HFFc6 (cell line): ENCODE data around the gene TRPM2. TPM values are rescaled to one million over a fixed set of nuclear protein-coding genes. Genes with fewer than 3 reads are reported as not detected.

Experiments used
- DNase-seq: peaks from one replicate; pipeline ENCODE4 v3.0.0-alpha.2; 2018
- H3K27ac Mint-ChIP-seq: 2 replicates; pipeline ENCODE4 v1.8.0; 2020; ENCODE audit warnings: mild to moderate bottlenecking, mixed read lengths
- H3K27me3 Mint-ChIP-seq: 2 replicates; pipeline ENCODE4 v1.8.0; 2021; ENCODE audit warnings: mild to moderate bottlenecking, moderate library complexity, mixed read lengths; ENCODE audit not compliant: insufficient read depth
- H3K36me3 Mint-ChIP-seq: 2 replicates; pipeline ENCODE4 v1.8.0; 2021; ENCODE audit warnings: low read depth, mixed read lengths
- H3K4me1 Mint-ChIP-seq: 2 replicates; pipeline ENCODE4 v1.8.0; 2020; ENCODE audit warnings: low read depth, mixed read lengths
- H3K4me3 Mint-ChIP-seq: 2 replicates; pipeline ENCODE4 v1.8.0; 2020; ENCODE audit warnings: mild to moderate bottlenecking, moderate library complexity, mixed read lengths
- H3K9me3 Mint-ChIP-seq: 2 replicates; pipeline ENCODE4 v1.8.0; 2020; ENCODE audit warnings: mild to moderate bottlenecking, mixed read lengths
- total RNA-seq, 6 experiments: library from RNA; stranded (reverse); fragmentation: NEBNext Ultra II Directional; extraction: Animal tissue kit (Norgen Biotek cat#: 25700); gene quantifications; 2 replicates in 1 of 6; 3 replicates in 5 of 6; pipeline ENCODE4 v1.2.3, GENCODE V29; 2021
- TF ChIP-seq, protein P1 (sequence below): fragments of 200-600 bp; sonication (generic); IDR thresholded peaks from 2 replicates; pipeline ENCODE4 v1.5.0; 2021; ENCODE audit warnings: antibody characterized with exemption, mild to moderate bottlenecking

TRPM2 gene
- total RNA-seq, 6 experiments from 2014 or later, result 0.09 to 0.31 (median 0.20) TPM; not detected in 2

DNA sequence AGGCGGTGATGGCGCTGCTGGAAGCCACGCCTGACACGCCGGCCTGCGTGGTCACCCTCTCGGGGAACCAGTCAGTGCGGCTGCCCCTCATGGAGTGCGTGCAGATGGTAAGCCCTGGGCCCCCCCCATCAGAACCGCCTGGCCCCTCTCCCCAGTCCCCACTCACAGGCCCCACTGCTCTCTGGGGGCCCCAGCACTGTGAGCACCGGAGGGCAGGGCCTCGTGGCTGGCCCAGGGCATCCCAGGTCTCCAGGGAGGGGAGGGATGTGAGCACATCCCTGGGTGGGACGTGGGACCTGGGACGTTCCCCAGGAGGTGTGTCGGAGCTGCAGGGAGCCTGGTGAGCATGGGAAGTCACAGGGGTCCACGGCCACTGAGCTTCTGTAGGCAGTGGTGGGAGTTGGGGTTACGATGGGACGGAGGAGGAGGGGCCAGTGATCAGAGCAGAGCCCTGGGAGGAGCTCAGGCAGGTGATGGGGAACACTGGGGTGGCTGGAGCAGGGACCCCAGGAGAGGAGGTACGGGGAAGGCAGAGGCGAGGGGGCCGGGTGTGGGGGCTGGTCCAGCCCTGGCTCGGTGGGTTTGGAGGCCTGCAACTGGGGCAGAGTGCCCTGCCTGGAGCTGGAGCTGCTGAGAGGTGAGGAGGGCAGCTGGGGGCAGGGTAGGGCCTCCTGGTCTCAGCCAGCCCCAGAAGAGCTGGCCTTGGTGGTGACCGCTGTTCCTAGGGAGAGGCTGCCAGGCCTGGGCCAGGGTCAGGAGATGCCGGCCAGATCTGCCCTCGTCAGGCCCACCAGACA, 34.7 kb upstream of the TRPM2 start:
- Mint-ChIP-seq H3K4me1 (no peaks in the 10 kb centered on the region), H3K4me3 (no peak overlapping the region), H3K36me3 (0 out of 2 replicates have a peak, but pooled peaks cover 4% of the 10 kb centered on the region), H3K27ac (no peak overlapping the region), H3K9me3 (no peaks in the 10 kb centered on the region), H3K27me3 (peaks cover 2% of the 10 kb centered on the region; the same call in 1 of the 2 replicates)
- TF ChIP-seq, protein P1, sequence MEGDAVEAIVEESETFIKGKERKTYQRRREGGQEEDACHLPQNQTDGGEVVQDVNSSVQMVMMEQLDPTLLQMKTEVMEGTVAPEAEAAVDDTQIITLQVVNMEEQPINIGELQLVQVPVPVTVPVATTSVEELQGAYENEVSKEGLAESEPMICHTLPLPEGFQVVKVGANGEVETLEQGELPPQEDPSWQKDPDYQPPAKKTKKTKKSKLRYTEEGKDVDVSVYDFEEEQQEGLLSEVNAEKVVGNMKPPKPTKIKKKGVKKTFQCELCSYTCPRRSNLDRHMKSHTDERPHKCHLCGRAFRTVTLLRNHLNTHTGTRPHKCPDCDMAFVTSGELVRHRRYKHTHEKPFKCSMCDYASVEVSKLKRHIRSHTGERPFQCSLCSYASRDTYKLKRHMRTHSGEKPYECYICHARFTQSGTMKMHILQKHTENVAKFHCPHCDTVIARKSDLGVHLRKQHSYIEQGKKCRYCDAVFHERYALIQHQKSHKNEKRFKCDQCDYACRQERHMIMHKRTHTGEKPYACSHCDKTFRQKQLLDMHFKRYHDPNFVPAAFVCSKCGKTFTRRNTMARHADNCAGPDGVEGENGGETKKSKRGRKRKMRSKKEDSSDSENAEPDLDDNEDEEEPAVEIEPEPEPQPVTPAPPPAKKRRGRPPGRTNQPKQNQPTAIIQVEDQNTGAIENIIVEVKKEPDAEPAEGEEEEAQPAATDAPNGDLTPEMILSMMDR, result no peak
- DNase-seq, result no peak

DNA sequence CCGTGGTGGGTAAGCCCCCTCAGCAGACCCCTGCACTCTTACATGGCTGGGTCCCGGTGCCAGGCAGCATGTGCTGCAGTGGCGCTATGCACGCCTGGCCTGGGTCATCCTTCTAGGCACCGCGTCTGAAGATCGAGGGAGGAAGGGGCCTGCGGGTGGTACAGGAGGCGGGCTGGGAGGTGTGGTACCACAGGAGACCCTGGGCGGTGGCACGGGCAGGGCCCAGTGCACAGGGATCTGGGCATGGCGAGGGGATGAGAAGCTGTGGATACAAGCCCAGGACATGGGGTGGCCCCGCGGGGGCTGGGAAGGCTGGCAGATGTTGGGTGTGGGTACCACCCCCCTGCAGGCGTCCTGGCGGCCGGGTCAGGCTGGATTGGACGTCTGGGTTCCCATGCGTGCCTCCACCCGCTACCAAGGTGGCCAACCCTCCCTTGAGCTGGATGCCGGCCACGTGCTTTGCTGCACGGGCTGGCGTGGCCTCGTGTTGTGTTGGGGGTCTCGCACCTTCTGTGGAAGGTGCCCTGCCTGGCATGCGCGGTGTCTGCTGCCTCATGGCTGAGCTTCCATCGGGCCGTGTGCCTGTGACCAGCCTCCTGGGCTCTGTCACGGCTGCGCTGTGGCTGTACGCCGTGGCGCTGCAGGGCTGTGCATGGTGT, 33.9 kb upstream of the TRPM2 start:
- Mint-ChIP-seq H3K27me3 (peaks cover 2% of the 10 kb centered on the region; the same call in 1 of the 2 replicates), H3K9me3 (no peaks in the 10 kb centered on the region), H3K4me1 (no peaks in the 10 kb centered on the region), H3K27ac (no peak overlapping the region), H3K36me3 (0 out of 2 replicates have a peak, but pooled peaks cover 4% of the 10 kb centered on the region), H3K4me3 (no peak overlapping the region)
- no peak for DNase-seq
- TF ChIP-seq, protein P1, result no peak

DNA sequence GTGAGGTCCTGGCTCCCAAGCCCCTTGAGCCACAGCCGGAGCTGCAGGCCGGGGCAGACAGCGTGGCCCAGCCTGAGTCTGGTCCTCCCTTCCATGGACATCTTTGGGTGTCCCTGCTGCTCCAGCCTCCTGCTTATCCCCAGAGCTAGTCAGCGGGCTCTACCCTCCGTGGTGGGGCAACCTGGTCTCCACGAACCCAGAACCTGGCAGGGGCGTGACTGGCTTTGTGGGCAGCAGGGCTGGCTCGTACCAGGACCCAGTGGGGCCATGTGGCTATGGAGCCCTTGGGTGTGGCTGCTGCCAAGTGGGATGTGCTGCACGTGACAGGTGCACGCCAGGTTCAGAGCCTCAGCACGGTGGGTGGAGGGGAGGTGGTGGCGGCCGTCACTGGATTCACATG, 32.6 kb upstream of the TRPM2 start:
- TF ChIP-seq, protein P1, result no peak
- H3K4me3 Mint-ChIP-seq, result no peak overlapping the region
- no peaks in the 10 kb centered on the region for H3K9me3 Mint-ChIP-seq
- 0 out of 2 replicates have a peak, but pooled peaks cover 4% of the 10 kb centered on the region for H3K36me3 Mint-ChIP-seq
- H3K27me3 Mint-ChIP-seq, result peaks cover 2% of the 10 kb centered on the region; the same call in 1 of the 2 replicates
- no peak overlapping the region for H3K27ac Mint-ChIP-seq
- DNase-seq, result no peak
- no peaks in the 10 kb centered on the region for H3K4me1 Mint-ChIP-seq

DNA sequence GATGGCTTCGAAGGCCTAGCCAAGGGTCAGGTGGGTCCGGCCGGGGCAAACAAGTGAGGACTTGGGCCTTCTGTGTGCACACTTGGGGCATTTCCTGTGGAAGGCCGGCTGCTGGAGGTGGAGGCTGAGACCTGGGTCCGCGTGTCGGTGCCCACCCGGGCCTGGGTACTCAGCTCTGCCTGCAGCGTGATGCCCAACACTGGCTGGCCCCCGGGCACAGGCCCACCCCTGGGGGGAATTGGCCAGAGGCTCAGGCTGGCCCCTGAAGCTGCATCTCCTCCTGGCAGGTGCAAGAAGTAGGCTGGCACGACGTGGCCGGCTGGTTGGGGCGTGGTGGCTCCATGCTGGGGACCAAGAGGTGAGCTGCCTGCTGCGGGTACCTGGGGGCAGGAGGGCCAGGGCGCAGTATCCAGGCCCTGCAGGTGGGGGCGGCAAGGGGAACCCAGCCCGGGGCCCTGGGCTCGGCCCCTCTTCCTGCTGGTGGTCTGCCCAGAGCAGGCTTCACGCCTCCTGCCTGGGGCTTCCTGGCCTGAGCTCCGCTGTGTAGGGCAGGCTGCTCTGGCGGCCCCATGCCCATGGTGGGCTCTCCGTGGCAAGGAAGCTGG, 31.5 kb upstream of the TRPM2 start:
- Mint-ChIP-seq H3K27ac (no peak overlapping the region), H3K36me3 (no peaks in the 10 kb centered on the region), H3K4me3 (no peak overlapping the region), H3K4me1 (no peaks in the 10 kb centered on the region), H3K27me3 (peaks cover 2% of the 10 kb centered on the region; the same call in 1 of the 2 replicates), H3K9me3 (no peaks in the 10 kb centered on the region)
- DNase-seq, result no peak
- TF ChIP-seq, protein P1, result no peak

DNA sequence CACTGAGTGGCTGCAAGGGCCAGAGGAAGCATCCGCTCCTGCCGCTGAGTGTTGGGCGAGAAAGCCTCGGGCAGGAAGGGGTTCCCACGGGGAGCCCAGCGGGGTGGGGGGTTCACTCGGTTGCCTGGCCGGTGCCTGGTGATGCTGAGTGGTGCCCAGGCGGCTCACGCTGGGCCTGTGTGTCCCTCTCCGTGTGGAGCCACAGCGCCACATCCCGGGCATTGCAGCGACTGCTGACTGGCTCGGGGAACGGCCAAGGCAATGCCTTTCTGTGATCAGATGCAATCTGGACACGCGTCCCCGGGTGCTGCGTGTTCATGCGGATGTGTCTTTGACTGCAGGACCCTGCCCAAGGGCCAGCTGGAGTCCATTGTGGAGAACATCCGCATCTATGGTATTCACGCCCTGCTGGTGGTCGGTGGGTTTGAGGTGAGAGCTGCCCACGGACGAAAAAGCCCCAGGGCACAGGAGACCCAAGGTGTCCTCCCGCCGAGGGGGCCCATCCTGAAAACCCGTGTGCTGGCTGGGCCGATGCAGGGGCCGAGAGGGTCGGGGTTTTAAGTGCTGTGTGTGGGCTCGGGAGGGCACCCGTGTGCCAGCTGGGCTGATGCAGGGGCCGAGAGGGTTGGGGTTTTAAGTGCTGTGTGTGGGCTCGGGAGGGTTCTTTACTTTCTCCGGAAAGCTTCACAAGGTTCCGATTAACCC, 30.6 kb upstream of the TRPM2 start:
- TF ChIP-seq, protein P1, result no peak
- Mint-ChIP-seq H3K4me3 (no peak overlapping the region), H3K36me3 (no peaks in the 10 kb centered on the region), H3K27me3 (peaks cover 4% of the 10 kb centered on the region; the same call in 1 of the 2 replicates), H3K27ac (no peak overlapping the region), H3K9me3 (no peaks in the 10 kb centered on the region), H3K4me1 (no peaks in the 10 kb centered on the region)
- no peak for DNase-seq
